WTC11 (cell line): ENCODE measurements around the gene CHD3. TPM values are rescaled to one million over a fixed set of nuclear protein-coding genes. Genes with fewer than 3 reads are reported as not detected.

Experiments
- ATAC-seq: fragments of 200-7000 bp; cut with Tn5 transposase; 2 replicates; pipeline ENCODE4 v1.10.0; 2021; ENCODE audit warnings: mild to moderate bottlenecking, moderate library complexity
- CTCF ChIA-PET: fragments of 300-600 bp; sonication (Branson Sonifier 250); formaldehyde crosslinking; loops from one replicate; lab custom pipeline; 2021; ENCODE audit warnings: antibody characterized with exemption; lab: Charles Lee
- POLR2A ChIA-PET: fragments of 350-600 bp; sonication (Branson Sonifier 250); formaldehyde crosslinking; loops from one replicate; lab custom pipeline; 2021; ENCODE audit warnings: antibody characterized with exemption; lab: Charles Lee
- DNase-seq: peaks from one replicate; pipeline ENCODE4 v3.0.0; 2021; ENCODE audit warnings: low spot score
- H3K27ac Mint-ChIP-seq: 2 replicates; pipeline ENCODE4 v1.8.0; 2021; ENCODE audit warnings: mixed read lengths
- H3K27me3 Mint-ChIP-seq: 2 replicates; pipeline ENCODE4 v1.8.0; 2021; ENCODE audit warnings: low read depth, mild to moderate bottlenecking, moderate library complexity, mixed read lengths
- H3K36me3 Mint-ChIP-seq: 2 replicates; pipeline ENCODE4 v1.8.0; 2021; ENCODE audit warnings: mixed read lengths
- H3K4me1 Mint-ChIP-seq: 2 replicates; pipeline ENCODE4 v1.8.0; 2022; ENCODE audit warnings: mixed read lengths
- H3K4me3 Mint-ChIP-seq: 2 replicates; pipeline ENCODE4 v1.8.0; 2021; ENCODE audit warnings: mild to moderate bottlenecking, moderate library complexity, mixed read lengths
- H3K9me3 Mint-ChIP-seq: 2 replicates; pipeline ENCODE4 v1.8.0; 2021; ENCODE audit warnings: mixed read lengths
- ATF6 ChIP-seq: sonication (generic); formaldehyde crosslinking; IDR thresholded peaks from 2 replicates; pipeline ENCODE4 v1.8.1; 2023; ENCODE audit warnings: mild to moderate bottlenecking, missing genetic modification reagents
- CBFB ChIP-seq: sonication (generic); formaldehyde crosslinking; IDR thresholded peaks from 2 replicates; pipeline ENCODE4 v1.8.1; 2022; ENCODE audit warnings: mild to moderate bottlenecking, low read depth, missing genetic modification reagents
- CDX4 ChIP-seq: fragments of 250-450 bp; sonication (Bioruptor Pico); IDR thresholded peaks from 2 replicates; pipeline ENCODE4 v1.9.0; 2021; ENCODE audit warnings: moderate library complexity, mild to moderate bottlenecking, inconsistent platforms, borderline replicate concordance
- ESRRA ChIP-seq: sonication (generic); formaldehyde crosslinking; IDR thresholded peaks from 2 replicates; pipeline ENCODE4 v1.8.1; 2022; ENCODE audit warnings: mild to moderate bottlenecking, missing genetic modification reagents, borderline replicate concordance
- FOXJ3 ChIP-seq: sonication (generic); formaldehyde crosslinking; IDR thresholded peaks from 2 replicates; pipeline ENCODE4 v1.9.0; 2021; ENCODE audit warnings: missing genetic modification reagents, mild to moderate bottlenecking, borderline replicate concordance
- MAX ChIP-seq: sonication (generic); formaldehyde crosslinking; IDR thresholded peaks from 2 replicates; pipeline ENCODE4 v1.8.0; 2022; ENCODE audit warnings: mild to moderate bottlenecking, missing genetic modification reagents
- NFYB ChIP-seq: sonication (generic); formaldehyde crosslinking; conservative IDR thresholded peaks from 2 replicates; pipeline ENCODE4 v1.8.0; 2022; ENCODE audit warnings: low read depth, missing genetic modification reagents
- NR1H2 ChIP-seq: sonication (generic); formaldehyde crosslinking; IDR thresholded peaks from 2 replicates; pipeline ENCODE4 v1.9.0; 2021; ENCODE audit warnings: mild to moderate bottlenecking, moderate library complexity, missing genetic modification reagents
- RORB ChIP-seq: fragments of 250-450 bp; sonication (Bioruptor Pico); IDR thresholded peaks from 2 replicates; pipeline ENCODE4 v1.9.0; 2021; ENCODE audit warnings: mild to moderate bottlenecking
- SMAD3 ChIP-seq: sonication (generic); formaldehyde crosslinking; IDR thresholded peaks from 2 replicates; pipeline ENCODE4 v1.8.0; 2022; ENCODE audit warnings: missing genetic modification reagents, mild to moderate bottlenecking, borderline replicate concordance
- SP1 ChIP-seq: sonication (generic); formaldehyde crosslinking; conservative IDR thresholded peaks from 2 replicates; pipeline ENCODE4 v1.8.1; 2022; ENCODE audit warnings: missing genetic modification reagents
- TEAD1 ChIP-seq: sonication (generic); formaldehyde crosslinking; IDR thresholded peaks from 2 replicates; pipeline ENCODE4 v1.8.0; 2022; ENCODE audit warnings: mild to moderate bottlenecking, missing genetic modification reagents
- USF2 ChIP-seq: sonication (generic); formaldehyde crosslinking; IDR thresholded peaks from 2 replicates; pipeline ENCODE4 v1.8.1; 2023; ENCODE audit warnings: mild to moderate bottlenecking, missing genetic modification reagents, moderate library complexity
- ZBTB21 ChIP-seq: sonication (generic); formaldehyde crosslinking; IDR thresholded peaks from 2 replicates; pipeline ENCODE4 v1.8.1; 2023; ENCODE audit warnings: mild to moderate bottlenecking, missing genetic modification reagents, borderline replicate concordance
- ZNF138 ChIP-seq: sonication (generic); formaldehyde crosslinking; conservative IDR thresholded peaks from 2 replicates; pipeline ENCODE4 v1.8.1; 2022; ENCODE audit warnings: mild to moderate bottlenecking, moderate library complexity, missing genetic modification reagents
- ZNF263 ChIP-seq: sonication (generic); formaldehyde crosslinking; IDR thresholded peaks from 2 replicates; pipeline ENCODE4 v1.8.1; 2022; ENCODE audit warnings: low read depth, mild to moderate bottlenecking, moderate library complexity, missing genetic modification reagents
- ZNF396 ChIP-seq: fragments of 250-450 bp; sonication (Bioruptor Pico); IDR thresholded peaks from 2 replicates; pipeline ENCODE4 v1.8.0; 2021; ENCODE audit warnings: mild to moderate bottlenecking, moderate library complexity, borderline replicate concordance
- ZNF416 ChIP-seq: fragments of 250-450 bp; sonication (Bioruptor Pico); IDR thresholded peaks from 2 replicates; pipeline ENCODE4 v1.9.0; 2021; ENCODE audit warnings: mild to moderate bottlenecking, inconsistent platforms
- total RNA-seq: library from RNA; stranded (reverse); gene quantifications from 3 replicates; pipeline ENCODE4 v1.2.3, GENCODE V29; 2021

Gene CHD3
- total RNA-seq, 1 experiment from 2014 or later, result 39.5 TPM

GRCh38 chr17:7882629-7883028, 6.0 kb upstream of the CHD3 start:
- POLR2A ChIA-PET, result no interaction called here
- CTCF ChIA-PET, result interaction anchor here (1.0 to 1.1 kb wide), 5 partner anchors 48 to 114 kb away, joined by 3 to 4 read pairs (median 3); no protein-coding TSS in a partner anchor
- ATAC-seq (no peak), DNase-seq (no peak)
- Mint-ChIP-seq H3K27me3 (no peaks in the 10 kb centered on the region; the same call in 1 of the 2 replicates), H3K9me3 (no peaks in the 10 kb centered on the region), H3K27ac (no peak overlapping the region), H3K36me3 (no peaks in the 10 kb centered on the region), H3K4me3 (no peak overlapping the region), H3K4me1 (peaks cover 10% of the 10 kb centered on the region)
- TF ChIP-seq ZNF396 (CRISPR knock-in tag) (no peak), CDX4 (CRISPR knock-in tag) (no peak), ZNF138 (CRISPR knock-in tag) (no peak)

GRCh38 chr17:7883781-7884386, 4.7 kb upstream of the CHD3 start:
- H3K4me3 Mint-ChIP-seq, result peak overlapping the region; percentile 55
- no peak overlapping the region for H3K27ac Mint-ChIP-seq
- no peaks in the 10 kb centered on the region for H3K9me3 Mint-ChIP-seq
- no peak for ATAC-seq
- ChIA-PET CTCF (no interaction called here), POLR2A (interaction anchor here (0.6 to 0.7 kb wide), 2 partner anchors 12 to 27 kb away, joined by 3 read pairs; no protein-coding TSS in a partner anchor)
- H3K27me3 Mint-ChIP-seq, result no peaks in the 10 kb centered on the region; the same call in 1 of the 2 replicates
- peaks cover 10% of the 10 kb centered on the region for H3K4me1 Mint-ChIP-seq
- H3K36me3 Mint-ChIP-seq, result no peaks in the 10 kb centered on the region
- no peak for DNase-seq
- TF ChIP-seq RORB (CRISPR knock-in tag) (no peak), ZNF416 (CRISPR knock-in tag) (no peak), SP1 (CRISPR knock-in tag) (no peak), ATF6 (no peak), FOXJ3 (no peak), MAX (CRISPR knock-in tag) (no peak), NR1H2 (no peak), TEAD1 (CRISPR knock-in tag) (no peak), SMAD3 (CRISPR knock-in tag) (no peak), USF2 (CRISPR knock-in tag) (no peak), ZBTB21 (CRISPR knock-in tag) (no peak), NFYB (CRISPR knock-in tag) (no peak), ESRRA (CRISPR knock-in tag) (no peak), ZNF263 (CRISPR knock-in tag) (no peak)

GRCh38 chr17:7884581-7885366, 3.8 kb upstream of the CHD3 start:
- DNase-seq, result no peak
- H3K27me3 Mint-ChIP-seq, result no peaks in the 10 kb centered on the region; the same call in 1 of the 2 replicates
- ChIA-PET CTCF (interaction anchor here (1.2 kb wide), 1 partner anchor 157 kb away, joined by 5 read pairs; no protein-coding TSS in a partner anchor), POLR2A (interaction anchor here (1.1 kb wide), 1 partner anchor 28 kb away, joined by 4 read pairs; the partner anchor contains the start of gene NAA38)
- no peaks in the 10 kb centered on the region for H3K36me3 Mint-ChIP-seq
- no peak overlapping the region for H3K27ac Mint-ChIP-seq
- H3K4me3 Mint-ChIP-seq, result peak overlapping the region; percentile 54
- TF ChIP-seq CBFB (CRISPR knock-in tag) (no peak), ZNF263 (CRISPR knock-in tag) (peak; percentile 80; the same call in 1 of the 2 replicates)
- peaks cover 10% of the 10 kb centered on the region for H3K4me1 Mint-ChIP-seq
- no peaks in the 10 kb centered on the region for H3K9me3 Mint-ChIP-seq
- no peak for ATAC-seq
